Measurements from ENCODE around the gene RENBP. TPM values are rescaled to one million over a fixed set of nuclear protein-coding genes. Genes with fewer than 3 reads are reported as not detected.

Gene RENBP
- total and polyA plus RNA-seq, 2 of the 13 experiments (the other 11 are each of a cell fraction or from before 2014, with no cell fraction given): 1.4 to 2.6 TPM

GRCh38 chrX:153974003-153974725, 29.7 kb upstream of the RENBP start (continued):
- TF ChIP-seq ZFP41 (CRISPR knock-in tag; IDR thresholded peaks at IDR 0.05; ENCODE audit: borderline replicate concordance): no peak
- TF ChIP-seq ZNF766 (CRISPR knock-in tag; IDR thresholded peaks at IDR 0.05; ENCODE audit: borderline replicate concordance): no peak
- no peak for TF ChIP-seq DMTF1 (CRISPR knock-in tag; IDR thresholded peaks at IDR 0.05)
- TF ChIP-seq SUZ12 (IDR thresholded peaks at IDR 0.05; ENCODE audit: low read depth, low read length): no peak
- no peak for TF ChIP-seq TEAD2 (CRISPR knock-in tag; IDR thresholded peaks at IDR 0.05)
- no peak for TF ChIP-seq NFRKB (IDR thresholded peaks at IDR 0.05)
- no peak for TF ChIP-seq ZNF720 (CRISPR knock-in tag; IDR thresholded peaks at IDR 0.05)
- no peak for TF ChIP-seq GATA4 (IDR thresholded peaks at IDR 0.05; ENCODE audit: borderline replicate concordance, low read depth)
- TF ChIP-seq HIC2 (CRISPR knock-in tag; IDR thresholded peaks at IDR 0.05; ENCODE audit: low read depth): peak; percentile 31; the same call in 1 of the 2 replicates
- TF ChIP-seq FOXP1 (IDR thresholded peaks at IDR 0.05): no peak
- TF ChIP-seq FOXP1 (CRISPR knock-in tag; IDR thresholded peaks at IDR 0.05): no peak
- no peak for TF ChIP-seq ZNF616 (CRISPR knock-in tag; IDR thresholded peaks at IDR 0.05; ENCODE audit: low read depth)
- no peak for TF ChIP-seq HHEX (CRISPR knock-in tag; IDR thresholded peaks at IDR 0.05)
- TF ChIP-seq ZKSCAN8 (CRISPR knock-in tag; IDR thresholded peaks at IDR 0.05; ENCODE audit: borderline replicate concordance): no peak
- no peak for TF ChIP-seq PAX8 (CRISPR knock-in tag; IDR thresholded peaks at IDR 0.05; ENCODE audit: borderline replicate concordance)
- 0 out of 2 replicates have a peak, but pooled peaks have one; percentile 2 for TF ChIP-seq GABPB1 (CRISPR knock-in tag; IDR thresholded peaks at IDR 0.05)
- no peak for TF ChIP-seq ZNF224 (CRISPR knock-in tag; IDR thresholded peaks at IDR 0.05)
- TF ChIP-seq BRF2 (CRISPR knock-in tag; IDR thresholded peaks at IDR 0.05): no peak
- no peak for TF ChIP-seq ZNF670 (CRISPR knock-in tag; IDR thresholded peaks at IDR 0.05; ENCODE audit: borderline replicate concordance)
- TF ChIP-seq ZNF687 (CRISPR knock-in tag; IDR thresholded peaks at IDR 0.05): peak; percentile 75
- TF ChIP-seq CENPT (CRISPR knock-in tag; IDR thresholded peaks at IDR 0.05; ENCODE audit: low read depth): no peak
- TF ChIP-seq GATAD1 (CRISPR knock-in tag; IDR thresholded peaks at IDR 0.05): no peak
- no peak for TF ChIP-seq KMT2A (CRISPR knock-in tag; IDR thresholded peaks at IDR 0.05)

Measured in HepG2 (cell line).